Measurements from ENCODE around the gene PYGL. TPM values are rescaled to one million over a fixed set of nuclear protein-coding genes. Genes with fewer than 3 reads are reported as not detected.
A peak's percentile ranks its signal among the peaks of the same experiment; 100 is the strongest.

PYGL gene
- total and polyA plus RNA-seq, 10 donors: 14.1 to 302 (median 101) TPM

DNA sequence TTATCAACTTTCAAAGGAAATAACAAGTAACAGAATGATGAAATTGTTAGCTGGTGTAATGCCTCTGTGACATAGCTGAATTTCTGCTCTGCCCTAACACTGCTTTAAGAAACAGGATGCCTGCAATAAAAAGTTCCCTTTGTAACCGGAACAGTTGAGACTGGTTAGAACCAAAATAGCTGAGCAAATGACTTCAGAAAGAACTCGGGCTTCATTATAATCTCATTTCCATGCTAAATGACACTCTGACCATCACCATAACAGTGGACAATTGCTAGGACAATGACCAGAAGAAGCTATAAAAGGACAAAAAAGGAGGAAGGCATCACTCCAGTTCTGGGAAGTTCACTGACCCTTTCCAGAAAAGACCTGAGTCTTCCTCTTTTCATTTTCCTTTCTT is 23.5 kb upstream of the PYGL start:
- TF ChIP-seq, protein P1, sequence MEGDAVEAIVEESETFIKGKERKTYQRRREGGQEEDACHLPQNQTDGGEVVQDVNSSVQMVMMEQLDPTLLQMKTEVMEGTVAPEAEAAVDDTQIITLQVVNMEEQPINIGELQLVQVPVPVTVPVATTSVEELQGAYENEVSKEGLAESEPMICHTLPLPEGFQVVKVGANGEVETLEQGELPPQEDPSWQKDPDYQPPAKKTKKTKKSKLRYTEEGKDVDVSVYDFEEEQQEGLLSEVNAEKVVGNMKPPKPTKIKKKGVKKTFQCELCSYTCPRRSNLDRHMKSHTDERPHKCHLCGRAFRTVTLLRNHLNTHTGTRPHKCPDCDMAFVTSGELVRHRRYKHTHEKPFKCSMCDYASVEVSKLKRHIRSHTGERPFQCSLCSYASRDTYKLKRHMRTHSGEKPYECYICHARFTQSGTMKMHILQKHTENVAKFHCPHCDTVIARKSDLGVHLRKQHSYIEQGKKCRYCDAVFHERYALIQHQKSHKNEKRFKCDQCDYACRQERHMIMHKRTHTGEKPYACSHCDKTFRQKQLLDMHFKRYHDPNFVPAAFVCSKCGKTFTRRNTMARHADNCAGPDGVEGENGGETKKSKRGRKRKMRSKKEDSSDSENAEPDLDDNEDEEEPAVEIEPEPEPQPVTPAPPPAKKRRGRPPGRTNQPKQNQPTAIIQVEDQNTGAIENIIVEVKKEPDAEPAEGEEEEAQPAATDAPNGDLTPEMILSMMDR (IDR thresholded peaks at IDR 0.05 in 8 of 11, conservative IDR thresholded peaks at IDR 0.05 in 3 of 11): no peak
- TF ChIP-seq POLR2AphosphoS5 (IDR thresholded peaks at IDR 0.05): no peak
- no peak for TF ChIP-seq POLR2A (IDR thresholded peaks at IDR 0.05)
- WGBS, 5 donors: 7 to 19% (median 10%) methylated on average over 2 of the region's 2 CpGs
- peak overlapping the region in 7 of 8 donors; percentile 42 to 89 (median 83) for H3K27ac ChIP-seq
- no peaks in the 10 kb centered on the region for H3K9me3 ChIP-seq
- DNase-seq: no peak
- no peaks in the 10 kb centered on the region for H3K36me3 ChIP-seq
- peak overlapping the region in 1 of 8 donors; percentile 29 for H3K4me3 ChIP-seq
- H3K4me1 ChIP-seq: peaks cover 0 to 19% (median 0%) of the 10 kb centered on the region in 6 donors
- intact Hi-C loops (cut with DNase I; ENCODE audit: low total_unique reads): no loop called here
- H3K27me3 ChIP-seq (replicated peaks in 1 of 7): no peaks in the 10 kb centered on the region

DNA sequence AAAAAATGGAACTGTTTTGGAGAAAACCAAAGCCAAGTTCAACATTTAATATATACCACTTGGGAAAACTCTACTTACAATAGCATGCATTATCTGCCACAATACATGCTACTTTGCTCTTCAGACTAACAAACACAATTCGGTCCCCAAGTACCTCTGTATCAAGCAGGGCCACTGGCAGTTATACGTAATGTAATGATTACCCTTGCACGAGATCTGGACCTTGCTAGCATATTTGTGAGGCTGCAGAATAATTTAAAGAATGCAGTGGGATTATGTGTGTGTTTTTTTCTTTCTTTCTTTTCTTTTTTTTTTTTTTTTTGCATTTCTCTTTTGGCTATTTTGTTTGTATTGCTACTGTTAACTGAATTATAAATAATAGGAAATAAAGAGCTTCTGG is 22.8 kb upstream of the PYGL start:
- H3K4me1 ChIP-seq: peaks cover 0 to 19% (median 0%) of the 10 kb centered on the region in 6 donors
- H3K9me3 ChIP-seq: no peaks in the 10 kb centered on the region
- WGBS, 5 donors: 51 to 84% (median 64%) methylated on average over 3 of the region's 3 CpGs
- intact Hi-C loops (cut with DNase I; ENCODE audit: low total_unique reads): no loop called here
- no peak for DNase-seq
- H3K27ac ChIP-seq: peak overlapping the region in 7 of 8 donors; percentile 42 to 89 (median 83)
- peak overlapping the region in 1 of 8 donors; percentile 29 for H3K4me3 ChIP-seq
- H3K36me3 ChIP-seq: no peaks in the 10 kb centered on the region
- no peak for TF ChIP-seq POLR2A (IDR thresholded peaks at IDR 0.05)
- no peak for TF ChIP-seq POLR2AphosphoS5 (IDR thresholded peaks at IDR 0.05)
- TF ChIP-seq, protein P1 (IDR thresholded peaks at IDR 0.05 in 8 of 11, conservative IDR thresholded peaks at IDR 0.05 in 3 of 11): no peak
- no peaks in the 10 kb centered on the region for H3K27me3 ChIP-seq (replicated peaks in 1 of 7)

GRCh38 chr14:50964683-50965390 is 20.6 kb upstream of the PYGL start:
- intact Hi-C loops (cut with DNase I; ENCODE audit: low total_unique reads): no loop called here
- Histone ChIP-seq H3K27me3 (replicated peaks in 1 of 7) (no peaks in the 10 kb centered on the region), H3K9me3 (no peaks in the 10 kb centered on the region), H3K4me1 (peaks cover 0 to 33% (median 7%) of the 10 kb centered on the region in 6 donors), H3K36me3 (no peaks in the 10 kb centered on the region), H3K27ac (peak overlapping the region in 2 of 8 donors; percentile 13 to 40), H3K4me3 (no peak overlapping the region)
- TF ChIP-seq POLR2A (IDR thresholded peaks at IDR 0.05) (no peak), POLR2AphosphoS5 (IDR thresholded peaks at IDR 0.05) (no peak)
- TF ChIP-seq, protein P1 (IDR thresholded peaks at IDR 0.05 in 8 of 11, conservative IDR thresholded peaks at IDR 0.05 in 3 of 11): no peak
- no peak for DNase-seq
- WGBS, 5 donors: 33 to 46% (median 44%) methylated on average over 5 of the region's 5 CpGs

GRCh38 chr14:50963919-50964318 is 19.6 kb upstream of the PYGL start:
- TF ChIP-seq POLR2AphosphoS5 (IDR thresholded peaks at IDR 0.05) (no peak), POLR2A (IDR thresholded peaks at IDR 0.05) (no peak)
- TF ChIP-seq, protein P1 (IDR thresholded peaks at IDR 0.05 in 8 of 11, conservative IDR thresholded peaks at IDR 0.05 in 3 of 11): no peak
- intact Hi-C loops (cut with DNase I; ENCODE audit: low total_unique reads): no loop called here
- no peaks in the 10 kb centered on the region for H3K36me3 ChIP-seq
- DNase-seq: no peak
- peaks cover 0 to 33% (median 7%) of the 10 kb centered on the region in 6 donors for H3K4me1 ChIP-seq
- no peak overlapping the region for H3K4me3 ChIP-seq
- no peaks in the 10 kb centered on the region for H3K27me3 ChIP-seq (replicated peaks in 1 of 7)
- no peaks in the 10 kb centered on the region for H3K9me3 ChIP-seq
- WGBS, 5 donors: 84 to 96% (median 94%) methylated on average over 5 of the region's 5 CpGs
- no peak overlapping the region for H3K27ac ChIP-seq
